Neural cell (in vitro differentiated cells): ENCODE results near the gene MBD3. TPM values are rescaled to one million over a fixed set of nuclear protein-coding genes. Genes with fewer than 3 reads are reported as not detected.

ENCODE experiments used
- H2AFZ ChIP-seq: fragments of 200-600, 300-800 bp; sonication (generic), shearing (Covaris generic); 2 replicates; pipeline ENCODE4 v1.6.0; 2014; ENCODE audit warnings: low read depth, mild to moderate bottlenecking, antibody characterized with exemption, low read length, moderate library complexity
- H3F3A ChIP-seq: fragments of 200-600 bp; shearing (Covaris generic); 2 replicates; pipeline ENCODE4 v1.6.1; 2016; ENCODE audit warnings: mild to moderate bottlenecking, moderate library complexity, mixed read lengths, antibody characterized with exemption, low read length; ENCODE audit not compliant: insufficient read depth, poor library complexity, severe bottlenecking
- H3K27ac ChIP-seq: fragments of 200-600, 300-800 bp; sonication (generic), shearing (Covaris generic); 2 replicates; pipeline ENCODE4 v1.5.1; 2014; ENCODE audit warnings: mild to moderate bottlenecking, low read length, moderate library complexity
- H3K27me3 ChIP-seq: fragments of 300-800, 200-600 bp; sonication (generic), shearing (Covaris generic); 2 replicates; pipeline ENCODE4 v1.6.0; 2014; ENCODE audit warnings: mild to moderate bottlenecking, low read depth, low read length, moderate library complexity; ENCODE audit not compliant: insufficient read depth
- H3K36me3 ChIP-seq: fragments of 300-800, 200-600 bp; sonication (generic), shearing (Covaris generic); 2 replicates; pipeline ENCODE4 v1.5.1; 2014; ENCODE audit warnings: mild to moderate bottlenecking, antibody characterized with exemption, low read length, moderate library complexity; ENCODE audit not compliant: insufficient read depth
- H3K4me2 ChIP-seq: fragments of 300-800, 200-600 bp; sonication (generic), shearing (Covaris generic); 2 replicates; pipeline ENCODE4 v1.6.0; 2014; ENCODE audit warnings: mild to moderate bottlenecking, low read length
- H3K4me3 ChIP-seq: fragments of 300-800, 200-600 bp; sonication (generic), shearing (Covaris generic); 2 replicates; pipeline ENCODE4 v1.5.1; 2014; ENCODE audit warnings: mild to moderate bottlenecking, low read length, moderate library complexity
- H3K79me2 ChIP-seq: fragments of 200-600 bp; shearing (Covaris generic); replicated peaks from 2 replicates; pipeline ENCODE4 v1.6.0; 2014; ENCODE audit warnings: mild to moderate bottlenecking, low read length, moderate library complexity; ENCODE audit not compliant: insufficient read depth
- H3K9ac ChIP-seq: fragments of 300-800, 200-600 bp; sonication (generic), shearing (Covaris generic); 2 replicates; pipeline ENCODE4 v1.6.1; 2016; ENCODE audit warnings: mild to moderate bottlenecking, low read length, mixed read lengths
- H3K9me2 ChIP-seq: fragments of 200-600 bp; shearing (Covaris generic); 2 replicates; pipeline ENCODE4 v1.6.1; 2016; ENCODE audit warnings: mild to moderate bottlenecking, low read length, mixed read lengths; ENCODE audit not compliant: insufficient read depth
- H3K9me3 ChIP-seq: fragments of 200-600, 300-800 bp; sonication (generic), shearing (Covaris generic); 2 replicates; pipeline ENCODE4 v1.6.1; 2016; ENCODE audit warnings: mild to moderate bottlenecking, mixed run types, low read length, moderate library complexity, mixed read lengths
- H4K20me1 ChIP-seq: fragments of 200-600 bp; shearing (Covaris generic); 2 replicates; pipeline ENCODE4 v1.6.1; 2016; ENCODE audit warnings: mild to moderate bottlenecking, mixed run types; ENCODE audit not compliant: insufficient read depth
- EP300 ChIP-seq: fragments of 450-650 bp; conservative IDR thresholded peaks from 2 replicates; pipeline ENCODE4 v1.6.1; 2014; ENCODE audit warnings: antibody characterized with exemption, mild to moderate bottlenecking, moderate library complexity; ENCODE audit not compliant: poor library complexity, severe bottlenecking
- EZH2 ChIP-seq: fragments of 200-600, 300-800 bp; shearing (Covaris generic), sonication (generic); IDR thresholded peaks from 2 replicates; pipeline ENCODE4 v1.6.1; 2014; ENCODE audit warnings: antibody characterized with exemption, low read length, borderline replicate concordance, mild to moderate bottlenecking; ENCODE audit not compliant: insufficient read depth, poor library complexity, severe bottlenecking
- MXI1 ChIP-seq: fragments of 450-650 bp; conservative IDR thresholded peaks from 2 replicates; pipeline ENCODE4 v1.6.1; 2014; ENCODE audit warnings: antibody characterized with exemption, mild to moderate bottlenecking; ENCODE audit not compliant: poor library complexity, severe bottlenecking
- POLR2AphosphoS5 ChIP-seq: IDR thresholded peaks from 2 replicates; pipeline ENCODE4 v1.6.1; 2012
- RAD21 ChIP-seq: fragments of 450-650 bp; conservative IDR thresholded peaks from 2 replicates; pipeline ENCODE4 v1.6.1; 2014; ENCODE audit warnings: antibody characterized with exemption, mild to moderate bottlenecking, moderate library complexity
- SMC3 ChIP-seq: fragments of 450-650 bp; conservative IDR thresholded peaks from 2 replicates; pipeline ENCODE4 v1.6.1; 2014; ENCODE audit warnings: antibody characterized with exemption, mild to moderate bottlenecking, moderate library complexity; ENCODE audit not compliant: poor library complexity
- TAF1 ChIP-seq: IDR thresholded peaks from 2 replicates; pipeline ENCODE4 v1.6.1; 2012; ENCODE audit warnings: low read depth
- polyA plus RNA-seq: library from polyadenylated mRNA; depleted of rRNA; stranded (reverse); fragments of >200 nt; gene quantifications from 2 replicates; pipeline ENCODE4 v1.2.3, GENCODE V29; 2014
- TF ChIP-seq, protein P1 (sequence below): IDR thresholded peaks from 2 replicates; pipeline ENCODE4 v1.6.1; 2012; ENCODE audit warnings: borderline replicate concordance
- TF ChIP-seq, protein P2 (sequence below): fragments of 450-650 bp; IDR thresholded peaks from 2 replicates; pipeline ENCODE4 v1.5.1; 2014; ENCODE audit warnings: antibody characterized with exemption, mild to moderate bottlenecking, moderate library complexity; ENCODE audit not compliant: poor library complexity, severe bottlenecking

MBD3 gene
- polyA plus RNA-seq, 1 donor from 2014 or later = 80.1 TPM

DNA sequence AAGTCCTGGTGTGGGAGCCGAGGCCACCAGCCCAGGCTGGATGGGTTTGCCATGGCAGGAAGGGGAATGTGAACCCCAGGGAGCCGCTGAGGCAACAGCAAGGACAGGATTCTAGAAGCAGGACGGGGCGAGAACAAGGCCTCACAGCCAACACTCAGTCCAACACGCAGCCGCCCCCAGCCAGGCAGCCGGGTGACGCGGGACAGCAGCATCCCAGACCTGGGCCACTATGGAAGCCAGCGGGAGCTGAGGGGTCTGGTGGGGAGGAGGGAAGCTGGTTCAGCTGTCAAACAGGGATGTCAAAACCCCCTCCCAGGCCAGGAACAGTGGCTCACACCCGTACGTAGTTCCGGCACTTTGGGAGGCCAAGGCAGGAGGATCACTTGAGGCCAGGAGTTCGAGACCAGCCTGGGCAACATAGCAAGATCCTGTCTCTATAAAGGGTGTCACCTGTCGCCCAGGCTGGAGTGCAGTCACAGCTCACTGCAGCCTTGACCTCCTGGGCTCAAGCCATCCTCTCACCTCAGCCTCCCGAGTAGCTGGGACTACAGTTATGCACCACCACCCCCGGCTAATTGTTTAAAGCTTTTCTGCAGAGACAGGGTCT lies 31.3 kb downstream of the MBD3 start:
- no peaks in the 10 kb centered on the region for H3K27me3 ChIP-seq
- no peak overlapping the region for H3K9ac ChIP-seq
- H3K9me3 ChIP-seq = no peaks in the 10 kb centered on the region
- H3K79me2 ChIP-seq = peaks cover 65% of the 10 kb centered on the region
- H3K4me3 ChIP-seq = no peak overlapping the region
- no peak overlapping the region for H3K4me2 ChIP-seq
- H2AFZ ChIP-seq = no peak overlapping the region
- no peak overlapping the region for H3K27ac ChIP-seq
- H3K36me3 ChIP-seq = peaks cover 5% of the 10 kb centered on the region
- H3K9me2 ChIP-seq = no peaks in the 10 kb centered on the region
- TF ChIP-seq MXI1 (no peak), EP300 (no peak), SMC3 (no peak)
- H3F3A ChIP-seq = no peaks in the 10 kb centered on the region
- peaks cover 51% of the 10 kb centered on the region for H4K20me1 ChIP-seq

DNA sequence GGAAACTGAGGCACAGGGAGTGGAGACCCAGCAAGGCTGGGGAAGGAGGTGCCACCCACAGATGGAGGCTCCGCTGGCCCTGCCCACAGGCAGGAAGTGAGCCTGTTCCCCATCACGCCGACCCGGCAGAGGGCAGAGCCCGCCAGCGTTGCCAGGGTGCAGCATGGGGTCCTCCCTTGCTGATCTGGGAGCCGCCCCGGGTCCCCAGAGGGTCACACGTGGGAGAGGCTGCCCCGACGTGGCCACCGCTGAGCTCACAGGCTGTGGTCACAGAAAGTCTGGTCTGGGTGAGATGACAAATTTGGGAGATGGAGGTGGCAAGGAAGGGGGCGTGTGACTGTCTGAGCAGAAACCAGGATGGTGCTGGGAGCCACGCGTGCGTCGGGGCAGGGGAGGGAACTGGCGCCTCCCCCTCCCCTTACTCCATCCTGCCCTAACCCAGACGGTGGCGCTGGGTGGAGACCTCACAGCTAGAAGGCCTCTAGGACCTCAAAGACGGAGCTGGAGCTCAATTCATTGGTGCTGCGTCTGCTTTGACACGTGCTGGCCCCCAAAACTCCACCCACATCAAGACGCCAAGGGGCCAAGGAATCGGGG lies 32.3 kb downstream of the MBD3 start:
- no peak overlapping the region for H3K9ac ChIP-seq
- no peaks in the 10 kb centered on the region for H3K27me3 ChIP-seq
- TF ChIP-seq EZH2 (no peak), SMC3 (no peak), MXI1 (no peak), EP300 (no peak), RAD21 (no peak), TAF1 (no peak), POLR2AphosphoS5 (no peak)
- TF ChIP-seq, protein P1, sequence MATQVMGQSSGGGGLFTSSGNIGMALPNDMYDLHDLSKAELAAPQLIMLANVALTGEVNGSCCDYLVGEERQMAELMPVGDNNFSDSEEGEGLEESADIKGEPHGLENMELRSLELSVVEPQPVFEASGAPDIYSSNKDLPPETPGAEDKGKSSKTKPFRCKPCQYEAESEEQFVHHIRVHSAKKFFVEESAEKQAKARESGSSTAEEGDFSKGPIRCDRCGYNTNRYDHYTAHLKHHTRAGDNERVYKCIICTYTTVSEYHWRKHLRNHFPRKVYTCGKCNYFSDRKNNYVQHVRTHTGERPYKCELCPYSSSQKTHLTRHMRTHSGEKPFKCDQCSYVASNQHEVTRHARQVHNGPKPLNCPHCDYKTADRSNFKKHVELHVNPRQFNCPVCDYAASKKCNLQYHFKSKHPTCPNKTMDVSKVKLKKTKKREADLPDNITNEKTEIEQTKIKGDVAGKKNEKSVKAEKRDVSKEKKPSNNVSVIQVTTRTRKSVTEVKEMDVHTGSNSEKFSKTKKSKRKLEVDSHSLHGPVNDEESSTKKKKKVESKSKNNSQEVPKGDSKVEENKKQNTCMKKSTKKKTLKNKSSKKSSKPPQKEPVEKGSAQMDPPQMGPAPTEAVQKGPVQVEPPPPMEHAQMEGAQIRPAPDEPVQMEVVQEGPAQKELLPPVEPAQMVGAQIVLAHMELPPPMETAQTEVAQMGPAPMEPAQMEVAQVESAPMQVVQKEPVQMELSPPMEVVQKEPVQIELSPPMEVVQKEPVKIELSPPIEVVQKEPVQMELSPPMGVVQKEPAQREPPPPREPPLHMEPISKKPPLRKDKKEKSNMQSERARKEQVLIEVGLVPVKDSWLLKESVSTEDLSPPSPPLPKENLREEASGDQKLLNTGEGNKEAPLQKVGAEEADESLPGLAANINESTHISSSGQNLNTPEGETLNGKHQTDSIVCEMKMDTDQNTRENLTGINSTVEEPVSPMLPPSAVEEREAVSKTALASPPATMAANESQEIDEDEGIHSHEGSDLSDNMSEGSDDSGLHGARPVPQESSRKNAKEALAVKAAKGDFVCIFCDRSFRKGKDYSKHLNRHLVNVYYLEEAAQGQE = no peak
- TF ChIP-seq, protein P2, sequence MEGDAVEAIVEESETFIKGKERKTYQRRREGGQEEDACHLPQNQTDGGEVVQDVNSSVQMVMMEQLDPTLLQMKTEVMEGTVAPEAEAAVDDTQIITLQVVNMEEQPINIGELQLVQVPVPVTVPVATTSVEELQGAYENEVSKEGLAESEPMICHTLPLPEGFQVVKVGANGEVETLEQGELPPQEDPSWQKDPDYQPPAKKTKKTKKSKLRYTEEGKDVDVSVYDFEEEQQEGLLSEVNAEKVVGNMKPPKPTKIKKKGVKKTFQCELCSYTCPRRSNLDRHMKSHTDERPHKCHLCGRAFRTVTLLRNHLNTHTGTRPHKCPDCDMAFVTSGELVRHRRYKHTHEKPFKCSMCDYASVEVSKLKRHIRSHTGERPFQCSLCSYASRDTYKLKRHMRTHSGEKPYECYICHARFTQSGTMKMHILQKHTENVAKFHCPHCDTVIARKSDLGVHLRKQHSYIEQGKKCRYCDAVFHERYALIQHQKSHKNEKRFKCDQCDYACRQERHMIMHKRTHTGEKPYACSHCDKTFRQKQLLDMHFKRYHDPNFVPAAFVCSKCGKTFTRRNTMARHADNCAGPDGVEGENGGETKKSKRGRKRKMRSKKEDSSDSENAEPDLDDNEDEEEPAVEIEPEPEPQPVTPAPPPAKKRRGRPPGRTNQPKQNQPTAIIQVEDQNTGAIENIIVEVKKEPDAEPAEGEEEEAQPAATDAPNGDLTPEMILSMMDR = no peak
- no peak overlapping the region for H3K4me3 ChIP-seq
- no peaks in the 10 kb centered on the region for H3K9me3 ChIP-seq
- H3K36me3 ChIP-seq = peaks cover 5% of the 10 kb centered on the region
- no peak overlapping the region for H3K27ac ChIP-seq
- H4K20me1 ChIP-seq = peaks cover 51% of the 10 kb centered on the region
- H3K79me2 ChIP-seq = peaks cover 55% of the 10 kb centered on the region
- H3K4me2 ChIP-seq = no peak overlapping the region
- H3F3A ChIP-seq = no peaks in the 10 kb centered on the region
- no peaks in the 10 kb centered on the region for H3K9me2 ChIP-seq
- H2AFZ ChIP-seq = no peak overlapping the region
